Colonic mucosa (tissue), 4 donors: ENCODE measurements around the gene PEX5L. TPM values are rescaled to one million over a fixed set of nuclear protein-coding genes. Genes with fewer than 3 reads are reported as not detected.

Experiments
- DNase-seq: peaks from one replicate; pipeline ENCODE4 v3.0.0-alpha.2; 2020
- H3K27ac ChIP-seq: fragments of 200-600 bp; one replicate; pipeline ENCODE4 v1.8.0; 2021
- H3K27me3 ChIP-seq: fragments of 200-600 bp; one replicate; pipeline ENCODE4 v1.8.0; 2021
- H3K36me3 ChIP-seq: fragments of 200-600 bp; one replicate; pipeline ENCODE4 v1.8.0; 2021
- H3K4me1 ChIP-seq: fragments of 200-600 bp; one replicate; pipeline ENCODE4 v1.8.0; 2021; ENCODE audit warnings: mild to moderate bottlenecking
- H3K4me3 ChIP-seq: fragments of 200-600 bp; one replicate; pipeline ENCODE4 v1.8.0; 2021
- H3K9ac ChIP-seq, 2 donors: one replicate each; pipeline ENCODE4 v1.7.0; 2013; ENCODE audit warnings: control low read depth in 2 of 2, low read depth in 2 of 2, low read length in 2 of 2
- H3K9me3 ChIP-seq: fragments of 200-600 bp; one replicate; pipeline ENCODE4 v1.8.0; 2021
- CTCF ChIP-seq: fragments of 200-600 bp; IDR thresholded peaks from one replicate; pipeline ENCODE4 v1.8.0; 2022; ENCODE audit warnings: antibody characterized with exemption, mild to moderate bottlenecking
- intact Hi-C: fragments of 100-400 bp; cut with DNase I; formaldehyde crosslinking; loops from one replicate; pipeline ENCODE4 v1.14.1; 2022
- total RNA-seq, 2 donors: library from RNA; stranded (reverse); fragmentation: NEBNext Ultra II Directional in 1 of 2; extraction: Animal tissue kit (Norgen Biotek cat#: 25700) in 1 of 2; gene quantifications; one replicate each; pipeline ENCODE4 v1.2.1, GENCODE V29; 2021
- donor health status: healthy.
- donor health status: DM: no; HTN: no; CAD: no.
- donor health status: DM: no; HTN: no; CAD: no.

The PEX5L gene
- total RNA-seq, 2 donors from 2014 or later, result not detected

DNA sequence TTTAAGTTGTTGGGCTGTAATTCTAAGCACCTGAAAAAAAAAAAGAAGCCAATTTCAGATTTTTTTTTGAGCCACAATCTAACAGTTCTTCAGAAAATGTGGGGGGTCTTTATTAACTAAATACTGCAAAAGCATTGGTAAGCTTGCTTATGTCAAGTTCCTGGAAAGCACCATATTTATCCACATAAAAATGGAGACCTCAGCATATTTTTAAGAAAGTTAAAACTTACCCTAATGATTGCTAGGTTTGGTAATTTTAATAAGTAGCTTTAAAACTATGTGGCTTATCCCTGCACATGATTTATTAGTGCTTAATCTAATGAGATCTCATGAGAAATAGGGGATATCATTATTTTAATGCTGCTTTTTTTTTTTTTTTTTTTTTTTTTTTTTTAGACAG is 227.1 kb downstream of the PEX5L start:
- H3K27me3 ChIP-seq, result no peaks in the 10 kb centered on the region
- H3K4me3 ChIP-seq, result no peak overlapping the region
- no peak overlapping the region for H3K27ac ChIP-seq
- no peak for DNase-seq
- H3K9ac ChIP-seq, result no peak overlapping the region
- H3K4me1 ChIP-seq, result no peaks in the 10 kb centered on the region
- no peaks in the 10 kb centered on the region for H3K9me3 ChIP-seq
- no peak for TF ChIP-seq CTCF
- intact Hi-C loops, result no loop called here
- H3K36me3 ChIP-seq, result no peaks in the 10 kb centered on the region

- H3K4me3 ChIP-seq, result no peak overlapping the region
- intact Hi-C loops, result no loop called here
- no peaks in the 10 kb centered on the region for H3K36me3 ChIP-seq
Observed at GRCh38 chr3:179807588-179807987, 229.1 kb downstream of the PEX5L start.

GRCh38 chr3:179806177-179806576 is 230.6 kb downstream of the PEX5L start:
- Histone ChIP-seq H3K27ac (no peak overlapping the region), H3K4me3 (no peak overlapping the region), H3K36me3 (no peaks in the 10 kb centered on the region), H3K4me1 (no peaks in the 10 kb centered on the region), H3K9ac (no peak overlapping the region), H3K9me3 (no peaks in the 10 kb centered on the region), H3K27me3 (no peaks in the 10 kb centered on the region)
- no peak for DNase-seq
- no peak for TF ChIP-seq CTCF
- intact Hi-C loops, result no loop called here

More at GRCh38 chr3:179807588-179807987, 229.1 kb downstream of the PEX5L start:
- no peak for TF ChIP-seq CTCF
- Histone ChIP-seq H3K27ac (no peak overlapping the region), H3K9ac (no peak overlapping the region), H3K9me3 (no peaks in the 10 kb centered on the region), H3K27me3 (no peaks in the 10 kb centered on the region), H3K4me1 (no peaks in the 10 kb centered on the region)
- no peak for DNase-seq

GRCh38 chr3:179801856-179802255 is 234.9 kb downstream of the PEX5L start:
- H3K27me3 ChIP-seq, result no peaks in the 10 kb centered on the region
- no peaks in the 10 kb centered on the region for H3K36me3 ChIP-seq
- H3K4me3 ChIP-seq, result no peak overlapping the region
- intact Hi-C loops, result no loop called here
- no peaks in the 10 kb centered on the region for H3K4me1 ChIP-seq
- H3K9ac ChIP-seq, result no peak overlapping the region
- H3K27ac ChIP-seq, result no peak overlapping the region
- TF ChIP-seq CTCF, result no peak
- H3K9me3 ChIP-seq, result no peaks in the 10 kb centered on the region
- no peak for DNase-seq

DNA sequence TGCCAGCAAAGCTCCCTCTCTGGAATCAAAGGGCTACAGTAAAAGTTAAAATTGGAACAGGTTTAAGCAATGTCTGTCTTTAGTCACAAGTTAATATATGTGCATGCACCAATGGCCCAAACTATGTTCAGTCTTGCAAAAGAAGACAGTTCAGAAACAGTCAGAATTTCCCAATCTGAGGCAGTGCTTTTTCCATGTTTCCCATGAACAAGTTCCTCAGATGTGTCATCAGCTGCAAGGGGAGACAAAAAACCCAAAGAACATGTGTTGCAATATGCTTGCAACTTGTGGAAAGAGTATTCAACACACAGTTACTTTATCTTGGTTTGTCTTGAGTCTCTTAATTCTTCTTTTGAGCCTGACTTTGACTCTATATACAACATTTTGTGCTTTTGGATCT is 235.5 kb downstream of the PEX5L start:
- Histone ChIP-seq H3K4me1 (no peaks in the 10 kb centered on the region), H3K9ac (no peak overlapping the region), H3K27ac (no peak overlapping the region), H3K27me3 (no peaks in the 10 kb centered on the region), H3K36me3 (no peaks in the 10 kb centered on the region), H3K4me3 (no peak overlapping the region), H3K9me3 (no peaks in the 10 kb centered on the region)
- intact Hi-C loops, result no loop called here
- no peak for DNase-seq
- TF ChIP-seq CTCF, result no peak

GRCh38 chr3:179797192-179797591 is 239.5 kb downstream of the PEX5L start:
- no peak for DNase-seq
- no peaks in the 10 kb centered on the region for H3K9me3 ChIP-seq
- no peaks in the 10 kb centered on the region for H3K4me1 ChIP-seq
- intact Hi-C loops, result no loop called here
- no peaks in the 10 kb centered on the region for H3K36me3 ChIP-seq
- TF ChIP-seq CTCF, result no peak
- no peak overlapping the region for H3K4me3 ChIP-seq
- H3K9ac ChIP-seq, result no peak overlapping the region
- H3K27me3 ChIP-seq, result no peaks in the 10 kb centered on the region
- H3K27ac ChIP-seq, result no peak overlapping the region
